Trophoblast cell (in vitro differentiated cells and primary cell): Measurements from ENCODE around the gene IGF1R.

Experiments
- DNase-seq, 2 donors: peaks; one replicate each; pipeline ENCODE4 v3.0.0-alpha.2; 2016
- H2AFZ ChIP-seq: 2 replicates; pipeline ENCODE4 v1.6.1; 2013; ENCODE audit warnings: low read length, moderate library complexity, mild to moderate bottlenecking; ENCODE audit not compliant: insufficient read depth, poor library complexity
- H2AK5ac ChIP-seq: 2 replicates; pipeline ENCODE4 v1.6.1; 2013; ENCODE audit warnings: mild to moderate bottlenecking, low read length
- H2BK120ac ChIP-seq: 2 replicates; pipeline ENCODE4 v1.6.1; 2013; ENCODE audit warnings: low read length, mild to moderate bottlenecking, moderate library complexity; ENCODE audit not compliant: insufficient read depth, poor library complexity
- H2BK12ac ChIP-seq: 2 replicates; pipeline ENCODE4 v1.6.1; 2013; ENCODE audit warnings: mild to moderate bottlenecking, low read length, moderate library complexity
- H2BK5ac ChIP-seq: 2 replicates; pipeline ENCODE4 v1.6.1; 2013; ENCODE audit warnings: low read length, low read depth, moderate library complexity, mild to moderate bottlenecking; ENCODE audit not compliant: poor library complexity
- H3K14ac ChIP-seq: 2 replicates; pipeline ENCODE4 v1.6.1; 2013; ENCODE audit warnings: mild to moderate bottlenecking, low read length
- H3K18ac ChIP-seq: 2 replicates; pipeline ENCODE4 v1.6.1; 2013; ENCODE audit warnings: mild to moderate bottlenecking, low read length
- H3K23ac ChIP-seq: 2 replicates; pipeline ENCODE4 v1.6.1; 2013; ENCODE audit warnings: low read length
- H3K27ac ChIP-seq: 2 replicates; pipeline ENCODE4 v1.5.1; 2013; ENCODE audit warnings: low read depth, mild to moderate bottlenecking, inconsistent platforms, low read length, moderate library complexity
- H3K27me3 ChIP-seq: 2 replicates; pipeline ENCODE4 v1.6.1; 2013; ENCODE audit warnings: inconsistent platforms, mild to moderate bottlenecking, low read length, moderate library complexity; ENCODE audit not compliant: insufficient read depth
- H3K36me3 ChIP-seq, 2 experiments: 1 replicate in 1 of 2; 2 replicates in 1 of 2; pipeline ENCODE4 v1.6.1; 2013; ENCODE audit warnings: low read length in 2 of 2, mild to moderate bottlenecking in 2 of 2, moderate library complexity in 1 of 2; ENCODE audit not compliant: insufficient read depth in 2 of 2, control insufficient read depth in 1 of 2
- H3K4ac ChIP-seq: 2 replicates; pipeline ENCODE4 v1.6.1; 2013; ENCODE audit warnings: low read depth, mild to moderate bottlenecking, low read length, moderate library complexity
- H3K4me1 ChIP-seq, 2 experiments: 1 replicate in 1 of 2; 2 replicates in 1 of 2; pipeline ENCODE4 v1.6.1; 2013; ENCODE audit warnings: low read length in 2 of 2, mild to moderate bottlenecking in 2 of 2, moderate library complexity in 1 of 2; ENCODE audit not compliant: insufficient read depth in 2 of 2, control insufficient read depth in 1 of 2
- H3K4me2 ChIP-seq: 2 replicates; pipeline ENCODE4 v1.6.1; 2013; ENCODE audit warnings: inconsistent platforms, mild to moderate bottlenecking, low read length, moderate library complexity
- H3K4me3 ChIP-seq: 2 replicates; pipeline ENCODE4 v1.5.1; 2013; ENCODE audit warnings: mild to moderate bottlenecking, low read depth, low read length, inconsistent platforms
- H3K79me1 ChIP-seq: one replicate; pipeline ENCODE4 v1.6.1; 2013; ENCODE audit warnings: low read length
- H3K79me2 ChIP-seq: 2 replicates; pipeline ENCODE4 v1.6.1; 2013; ENCODE audit warnings: low read length, mild to moderate bottlenecking; ENCODE audit not compliant: control insufficient read depth, insufficient read depth, poor library complexity
- H3K9ac ChIP-seq: 2 replicates; pipeline ENCODE4 v1.6.1; 2013; ENCODE audit warnings: mild to moderate bottlenecking, low read length
- H3K9me3 ChIP-seq: 2 replicates; pipeline ENCODE4 v1.6.1; 2013; ENCODE audit warnings: low read depth, mild to moderate bottlenecking, control low read depth, inconsistent platforms, low read length; ENCODE audit not compliant: insufficient read depth
- H4K12ac ChIP-seq: 2 replicates; pipeline ENCODE4 v1.6.1; 2013; ENCODE audit warnings: low read depth, mild to moderate bottlenecking, low read length, moderate library complexity
- H4K8ac ChIP-seq: 2 replicates; pipeline ENCODE4 v1.6.1; 2013; ENCODE audit warnings: low read depth, mild to moderate bottlenecking, low read length, moderate library complexity
- H4K91ac ChIP-seq: one replicate; pipeline ENCODE4 v1.6.1; 2013; ENCODE audit warnings: low read depth, mild to moderate bottlenecking, low read length, moderate library complexity
- WGBS: extraction: QIAGEN DNeasy Blood & Tissue Kit; methylation state at CpG from one replicate; pipeline ENCODE4 v1.1.7; 2013; ENCODE audit warnings: missing lambda C conversion rate; ENCODE audit not compliant: insufficient read length, insufficient coverage; ENCODE audit errors: extremely low coverage; 5-methylcytosine and 5-hydroxymethylcytosine counted together

The IGF1R gene

GRCh38 chr15:98772895-98773294 lies 124.6 kb downstream of the IGF1R start:
- Histone ChIP-seq H2AK5ac (no peak overlapping the region), H3K36me3 (peaks cover 0 to 3% of the 10 kb centered on the region in 2 experiments), H3K4ac (peak overlapping the region; percentile 76), H4K8ac (no peak overlapping the region), H3K27me3 (no peaks in the 10 kb centered on the region), H3K14ac (no peak overlapping the region), H4K12ac (no peak overlapping the region), H3K4me3 (no peak overlapping the region), H3K79me1 (peaks cover 9% of the 10 kb centered on the region), H3K9me3 (no peaks in the 10 kb centered on the region), H3K27ac (no peak overlapping the region), H3K9ac (no peak overlapping the region), H2BK120ac (no peak overlapping the region), H3K79me2 (peaks cover 22% of the 10 kb centered on the region), H3K4me1 (peaks cover 23 to 24% of the 10 kb centered on the region in 2 experiments), H2BK5ac (no peak overlapping the region), H3K23ac (no peak overlapping the region), H2BK12ac (no peak overlapping the region), H3K18ac (no peak overlapping the region), H4K91ac (no peak overlapping the region), H3K4me2 (no peak overlapping the region), H2AFZ (no peak overlapping the region)
- DNase-seq = no peak
- no CpG with 5 or more reads among the region's 3 CpGs for WGBS

- peak overlapping the region; percentile 19 for H3K18ac ChIP-seq
- H3K9me3 ChIP-seq = no peaks in the 10 kb centered on the region
- no peak overlapping the region for H4K91ac ChIP-seq
- H3K36me3 ChIP-seq = peaks cover 0 to 3% of the 10 kb centered on the region in 2 experiments
- no peak overlapping the region for H2AK5ac ChIP-seq
- no peak overlapping the region for H3K27ac ChIP-seq
- no peak overlapping the region for H4K12ac ChIP-seq
- no peak overlapping the region for H2AFZ ChIP-seq
- no peak for DNase-seq
- no CpG with 5 or more reads among the region's 6 CpGs for WGBS
- peak overlapping the region; percentile 76 for H3K4ac ChIP-seq
- H3K79me2 ChIP-seq = peaks cover 24% of the 10 kb centered on the region
- no peak overlapping the region for H2BK5ac ChIP-seq
- no peak overlapping the region for H2BK120ac ChIP-seq
- peak overlapping the region; percentile 1 for H3K14ac ChIP-seq
- no peak overlapping the region for H4K8ac ChIP-seq
- no peak overlapping the region for H3K4me2 ChIP-seq
- no peak overlapping the region for H3K9ac ChIP-seq
- peaks cover 22 to 24% of the 10 kb centered on the region in 2 experiments for H3K4me1 ChIP-seq
- H3K4me3 ChIP-seq = no peak overlapping the region
- H3K79me1 ChIP-seq = peaks cover 8% of the 10 kb centered on the region
- no peak overlapping the region for H3K23ac ChIP-seq
- no peaks in the 10 kb centered on the region for H3K27me3 ChIP-seq
- H2BK12ac ChIP-seq = no peak overlapping the region
These were observed 125.3 kb downstream of the IGF1R start for GRCh38 chr15:98773616-98774015.

GRCh38 chr15:98774756-98775497 lies 126.6 kb downstream of the IGF1R start:
- H3K4ac ChIP-seq = peak overlapping the region; percentile 72
- no peak overlapping the region for H3K9ac ChIP-seq
- peaks cover 22% of the 10 kb centered on the region in 2 experiments for H3K4me1 ChIP-seq
- no peak overlapping the region for H2BK5ac ChIP-seq
- H4K91ac ChIP-seq = no peak overlapping the region
- H3K79me1 ChIP-seq = peaks cover 8% of the 10 kb centered on the region
- peaks cover 24% of the 10 kb centered on the region for H3K79me2 ChIP-seq
- H4K12ac ChIP-seq = no peak overlapping the region
- no peak for DNase-seq
- no peak overlapping the region for H3K4me3 ChIP-seq
- H2AK5ac ChIP-seq = no peak overlapping the region
- no peak overlapping the region for H3K23ac ChIP-seq
- H2BK120ac ChIP-seq = no peak overlapping the region
- no peaks in the 10 kb centered on the region for H3K27me3 ChIP-seq
- peak overlapping the region; percentile 62 for H3K18ac ChIP-seq
- H3K36me3 ChIP-seq = peaks cover 0 to 3% of the 10 kb centered on the region in 2 experiments
- WGBS = no CpG with 5 or more reads among the region's 10 CpGs
- no peak overlapping the region for H3K14ac ChIP-seq
- H2BK12ac ChIP-seq = no peak overlapping the region
- no peak overlapping the region for H2AFZ ChIP-seq
- peak overlapping the region; percentile 20 for H4K8ac ChIP-seq
- H3K4me2 ChIP-seq = no peak overlapping the region
- no peak overlapping the region for H3K27ac ChIP-seq
- no peaks in the 10 kb centered on the region for H3K9me3 ChIP-seq

GRCh38 chr15:98775498-98776230 lies 127.3 kb downstream of the IGF1R start:
- WGBS = no CpG with 5 or more reads among the region's 7 CpGs

More at GRCh38 chr15:98775498-98776230, 127.3 kb downstream of the IGF1R start:
- Histone ChIP-seq H3K18ac (peak overlapping the region; percentile 62), H3K9me3 (no peaks in the 10 kb centered on the region), H3K36me3 (peaks cover 0 to 3% of the 10 kb centered on the region in 2 experiments), H3K4me1 (peaks cover 22% of the 10 kb centered on the region in 2 experiments), H2BK12ac (no peak overlapping the region), H3K27ac (no peak overlapping the region), H3K23ac (no peak overlapping the region), H3K4me3 (no peak overlapping the region), H2BK120ac (no peak overlapping the region), H4K8ac (peak overlapping the region; percentile 20), H3K14ac (no peak overlapping the region), H3K79me2 (peaks cover 24% of the 10 kb centered on the region), H3K9ac (no peak overlapping the region), H3K4ac (peak overlapping the region; percentile 70), H3K27me3 (no peaks in the 10 kb centered on the region), H3K4me2 (no peak overlapping the region), H2AFZ (no peak overlapping the region), H2BK5ac (no peak overlapping the region), H4K12ac (no peak overlapping the region), H2AK5ac (peak overlapping the region; percentile 29), H3K79me1 (peaks cover 8% of the 10 kb centered on the region), H4K91ac (no peak overlapping the region)
- no peak for DNase-seq
